Body of pancreas (tissue), 4 donors: ENCODE measurements around the gene PPP2R5B. TPM values are rescaled to one million over a fixed set of nuclear protein-coding genes. Genes with fewer than 3 reads are reported as not detected.

Experiments used
- ATAC-seq: fragments of 150-250 bp; one replicate; pipeline ENCODE4 v1.9.1; 2016
- DNase-seq, 4 donors: peaks; one replicate each; pipeline ENCODE4 v3.0.0-alpha.2; 2019
- H3K27ac ChIP-seq, 4 donors: fragments of 200-600 bp; sonication (generic); 1 replicate in 3 of 4; 2 replicates in 1 of 4; pipeline versions ENCODE4 v1.5.1 to v1.6.1; 2016 to 2019; ENCODE audit warnings: mild to moderate bottlenecking in 1 of 4, mixed read lengths in 1 of 4, moderate library complexity in 1 of 4
- H3K27me3 ChIP-seq, 2 donors: fragments of 200-600 bp; sonication (generic); one replicate each; pipeline ENCODE4 v1.6.0; 2016; ENCODE audit warnings: mild to moderate bottlenecking in 1 of 2
- H3K36me3 ChIP-seq, 2 donors: fragments of 200-600 bp; sonication (generic); replicated peaks in 1 of 2; 2 replicates each; pipeline ENCODE4 v1.5.1; 2016; ENCODE audit warnings: low read depth in 2 of 2; ENCODE audit not compliant: insufficient read depth in 1 of 2
- H3K4me1 ChIP-seq: fragments of 200-600 bp; sonication (generic); one replicate; pipeline ENCODE4 v1.6.0; 2016
- H3K4me3 ChIP-seq, 2 donors: fragments of 200-600 bp; sonication (generic); 1 replicate in 1 of 2; 2 replicates in 1 of 2; pipeline ENCODE4 v1.5.1; 2016 to 2019
- H3K9me3 ChIP-seq, 3 donors: fragments of 200-600 bp; sonication (generic); 1 replicate in 2 of 3; 2 replicates in 1 of 3; pipeline ENCODE4 v1.5.1; 2016
- POLR2A ChIP-seq, 3 donors: fragments of 450-650 bp; IDR thresholded peaks; one replicate each; pipeline ENCODE4 v1.6.1; 2016; ENCODE audit warnings: antibody characterized with exemption in 3 of 3, mild to moderate bottlenecking in 2 of 3
- WGBS, 2 donors: methylation state at CpG; one replicate each; pipeline ENCODE4 v1.1.5; 2017; 5-methylcytosine and 5-hydroxymethylcytosine counted together
- intact Hi-C: fragments of 100-400 bp; cut with DNase I; formaldehyde crosslinking; loops from one replicate; pipeline ENCODE4 v1.15.1; 2023
- total RNA-seq, 2 donors: library from RNA; depleted of rRNA; stranded (reverse); fragments of >200 nt; gene quantifications; one replicate each; pipeline ENCODE4 v1.1.0, GENCODE V29; 2016
- TF ChIP-seq, protein P1 (sequence below), 7 experiments: fragments of 450-650 bp in 4 of 7; fragments of 200-600 bp in 3 of 7; sonication (generic) in 3 of 7; IDR thresholded peaks; one replicate each; pipeline ENCODE4 v1.5.1; 2016 to 2019; ENCODE audit warnings: antibody characterized with exemption in 7 of 7

PPP2R5B gene
- total RNA-seq, 2 donors from 2014 or later = 12.7 to 35.6 TPM

DNA sequence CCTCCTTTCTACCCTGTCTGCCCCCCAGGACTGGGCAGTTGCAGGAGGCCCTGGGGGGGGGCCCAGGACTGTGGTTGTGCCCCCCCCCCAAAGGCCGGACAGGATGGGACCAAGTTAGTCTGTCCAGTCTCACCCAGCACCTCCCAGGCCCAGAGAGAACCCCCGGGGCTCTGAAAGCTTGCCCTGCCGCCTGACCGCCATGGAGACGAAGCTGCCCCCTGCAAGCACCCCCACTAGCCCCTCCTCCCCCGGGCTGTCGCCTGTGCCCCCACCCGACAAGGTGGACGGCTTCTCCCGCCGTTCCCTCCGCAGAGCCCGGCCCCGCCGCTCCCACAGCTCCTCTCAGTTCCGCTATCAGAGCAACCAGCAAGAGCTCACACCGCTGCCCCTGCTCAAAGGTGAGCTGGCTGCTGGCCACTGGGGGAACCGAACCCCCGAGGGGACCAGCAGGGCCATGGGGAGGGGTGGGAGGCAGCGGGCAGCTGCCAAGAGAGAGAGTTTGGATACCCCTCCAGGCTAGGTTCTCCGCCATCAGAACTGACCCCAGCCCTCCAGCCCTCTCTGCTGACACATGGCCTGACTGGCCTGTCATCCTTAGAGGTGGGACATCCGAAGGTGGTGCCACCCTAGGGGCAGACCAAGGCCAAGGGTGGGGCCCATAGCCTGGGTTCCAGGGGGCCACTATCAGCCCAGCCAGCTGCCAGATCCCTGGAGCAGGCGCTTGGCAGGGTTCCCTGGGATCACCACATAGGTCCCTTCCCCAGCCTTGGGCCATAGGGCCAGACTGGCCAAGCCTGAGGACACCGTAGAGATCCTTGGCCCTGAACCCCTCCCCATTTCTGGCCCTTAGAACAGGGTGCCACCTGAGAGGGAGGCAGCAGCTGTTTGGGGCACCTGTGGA lies 1.3 kb downstream of the PPP2R5B start:
- DNase-seq = peak in 3 of 4 donors; percentile 37 to 62 (median 53)

GRCh38 chr11:64926689-64927088 lies 2.2 kb downstream of the PPP2R5B start:
- TF ChIP-seq, protein P1, sequence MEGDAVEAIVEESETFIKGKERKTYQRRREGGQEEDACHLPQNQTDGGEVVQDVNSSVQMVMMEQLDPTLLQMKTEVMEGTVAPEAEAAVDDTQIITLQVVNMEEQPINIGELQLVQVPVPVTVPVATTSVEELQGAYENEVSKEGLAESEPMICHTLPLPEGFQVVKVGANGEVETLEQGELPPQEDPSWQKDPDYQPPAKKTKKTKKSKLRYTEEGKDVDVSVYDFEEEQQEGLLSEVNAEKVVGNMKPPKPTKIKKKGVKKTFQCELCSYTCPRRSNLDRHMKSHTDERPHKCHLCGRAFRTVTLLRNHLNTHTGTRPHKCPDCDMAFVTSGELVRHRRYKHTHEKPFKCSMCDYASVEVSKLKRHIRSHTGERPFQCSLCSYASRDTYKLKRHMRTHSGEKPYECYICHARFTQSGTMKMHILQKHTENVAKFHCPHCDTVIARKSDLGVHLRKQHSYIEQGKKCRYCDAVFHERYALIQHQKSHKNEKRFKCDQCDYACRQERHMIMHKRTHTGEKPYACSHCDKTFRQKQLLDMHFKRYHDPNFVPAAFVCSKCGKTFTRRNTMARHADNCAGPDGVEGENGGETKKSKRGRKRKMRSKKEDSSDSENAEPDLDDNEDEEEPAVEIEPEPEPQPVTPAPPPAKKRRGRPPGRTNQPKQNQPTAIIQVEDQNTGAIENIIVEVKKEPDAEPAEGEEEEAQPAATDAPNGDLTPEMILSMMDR (IDR thresholded peaks at IDR 0.05) = no peak
- TF ChIP-seq POLR2A (IDR thresholded peaks at IDR 0.05) = no peak
- H3K9me3 ChIP-seq = no peaks in the 10 kb centered on the region
- peaks cover 20% of the 10 kb centered on the region for H3K4me1 ChIP-seq
- H3K27me3 ChIP-seq = no peaks in the 10 kb centered on the region
- H3K27ac ChIP-seq = no peak overlapping the region
- 83 to 100% methylated on average over 2 to 20 of the region's 22 CpGs for WGBS, 2 donors
- ATAC-seq (no peak), DNase-seq (no peak)
- H3K4me3 ChIP-seq = no peak overlapping the region
- H3K36me3 ChIP-seq = peaks cover 0 to 4% of the 10 kb centered on the region in 2 donors
- intact Hi-C loops = no loop called here

More for the DNA sequence above, 1.3 kb downstream of the PPP2R5B start:
- Histone ChIP-seq H3K27ac (peak overlapping the region in 2 of 4 donors; percentile 3 to 96), H3K4me3 (no peak overlapping the region), H3K36me3 (no peaks in the 10 kb centered on the region), H3K27me3 (no peaks in the 10 kb centered on the region), H3K9me3 (no peaks in the 10 kb centered on the region), H3K4me1 (peaks cover 20% of the 10 kb centered on the region)
- no peak for ATAC-seq
- TF ChIP-seq POLR2A (IDR thresholded peaks at IDR 0.05) = no peak
- TF ChIP-seq, protein P1 (IDR thresholded peaks at IDR 0.05) = no peak
- intact Hi-C loops = no loop called here
- 38 to 49% methylated on average over 6 to 17 of the region's 24 CpGs for WGBS, 2 donors

DNA sequence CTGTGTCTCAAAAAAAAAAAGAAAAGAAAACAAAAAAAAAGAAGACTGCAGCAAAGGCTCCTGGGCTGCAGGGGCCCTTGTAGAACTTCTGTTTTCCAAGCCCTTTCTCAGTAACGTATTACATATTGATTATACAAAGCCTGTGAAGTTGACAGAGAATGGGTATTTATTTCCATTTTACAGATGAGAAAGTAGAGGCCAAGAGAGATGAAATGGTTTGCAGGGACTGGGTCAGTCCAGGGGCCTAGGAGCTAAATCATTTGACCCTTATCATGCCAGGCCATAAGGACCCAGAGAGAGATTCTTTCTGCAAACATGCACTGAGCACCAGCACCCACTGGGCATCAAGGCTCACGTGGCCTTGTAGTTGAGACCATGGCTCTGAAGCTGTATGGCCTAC lies 4.5 kb downstream of the PPP2R5B start:
- Histone ChIP-seq H3K4me1 (peaks cover 20% of the 10 kb centered on the region), H3K27me3 (no peaks in the 10 kb centered on the region), H3K27ac (no peak overlapping the region), H3K4me3 (no peak overlapping the region), H3K9me3 (no peaks in the 10 kb centered on the region), H3K36me3 (peaks cover 0 to 9% of the 10 kb centered on the region in 2 donors)
- DNase-seq (no peak), ATAC-seq (no peak)
- no peak for TF ChIP-seq POLR2A (IDR thresholded peaks at IDR 0.05)
- TF ChIP-seq, protein P1 (IDR thresholded peaks at IDR 0.05) = no peak
- intact Hi-C loops = no loop called here
- 95 to 97% methylated on average over 2 of the region's 2 CpGs for WGBS, 2 donors

GRCh38 chr11:64929625-64930024 lies 5.1 kb downstream of the PPP2R5B start:
- Histone ChIP-seq H3K4me1 (peaks cover 27% of the 10 kb centered on the region), H3K27ac (no peak overlapping the region), H3K27me3 (no peaks in the 10 kb centered on the region), H3K9me3 (no peaks in the 10 kb centered on the region), H3K36me3 (peaks cover 0 to 9% of the 10 kb centered on the region in 2 donors), H3K4me3 (no peak overlapping the region)
- TF ChIP-seq POLR2A (IDR thresholded peaks at IDR 0.05) = no peak
- TF ChIP-seq, protein P1 (IDR thresholded peaks at IDR 0.05) = no peak
- whole genome bisulfite sequencing, 2 donors = 83 to 89% methylated on average over 3 to 7 of the region's 7 CpGs
- intact Hi-C loops = no loop called here
- DNase-seq = no peak
- ATAC-seq = no peak
